Skeletal muscle cell (primary cell): Measurements from ENCODE around the gene CLSTN2.

Experiments used
- DNase-seq: peaks from one replicate; pipeline ENCODE4 v3.0.0-alpha.2; 2010; ENCODE audit warnings: low read depth
- H3K4me3 ChIP-seq: 2 replicates; pipeline ENCODE4 v1.5.1; 2011; ENCODE audit warnings: low read depth, mild to moderate bottlenecking, control low read depth, low read length, moderate library complexity

CLSTN2 gene

GRCh38 chr3:140122183-140122582 lies 187.2 kb downstream of the CLSTN2 start:
- DNase-seq: no peak
- no peak overlapping the region for H3K4me3 ChIP-seq

- DNase-seq: no peak
- H3K4me3 ChIP-seq: no peak overlapping the region
These were observed 193.2 kb downstream of the CLSTN2 start for GRCh38 chr3:140128217-140128616.

GRCh38 chr3:140128631-140129030 lies 193.6 kb downstream of the CLSTN2 start:
- no peak overlapping the region for H3K4me3 ChIP-seq
- DNase-seq: no peak

- no peak overlapping the region for H3K4me3 ChIP-seq
- no peak for DNase-seq
These were observed 194.8 kb downstream of the CLSTN2 start for GRCh38 chr3:140129768-140130284.

GRCh38 chr3:140131895-140132294 lies 196.9 kb downstream of the CLSTN2 start:
- no peak overlapping the region for H3K4me3 ChIP-seq
- no peak for DNase-seq

GRCh38 chr3:140134231-140134965 lies 199.4 kb downstream of the CLSTN2 start:
- no peak overlapping the region for H3K4me3 ChIP-seq
- DNase-seq: no peak

- no peak for DNase-seq
- H3K4me3 ChIP-seq: no peak overlapping the region
These were observed 200.5 kb downstream of the CLSTN2 start for GRCh38 chr3:140135461-140135860.

- H3K4me3 ChIP-seq: no peak overlapping the region
- no peak for DNase-seq
These were observed 208.5 kb downstream of the CLSTN2 start for GRCh38 chr3:140143367-140144069.

- H3K4me3 ChIP-seq: no peak overlapping the region
- DNase-seq: no peak
These were observed 210.5 kb downstream of the CLSTN2 start for GRCh38 chr3:140145528-140145927.

GRCh38 chr3:140146668-140147067 lies 211.7 kb downstream of the CLSTN2 start:
- no peak overlapping the region for H3K4me3 ChIP-seq
- no peak for DNase-seq

GRCh38 chr3:140147965-140148490 lies 213.0 kb downstream of the CLSTN2 start:
- no peak overlapping the region for H3K4me3 ChIP-seq
- DNase-seq: no peak

- no peak for DNase-seq
- H3K4me3 ChIP-seq: no peak overlapping the region
These were observed 213.9 kb downstream of the CLSTN2 start for GRCh38 chr3:140148824-140149390.

GRCh38 chr3:140151321-140151720 lies 216.3 kb downstream of the CLSTN2 start:
- H3K4me3 ChIP-seq: no peak overlapping the region
- no peak for DNase-seq

- DNase-seq: no peak
These were observed 218.1 kb downstream of the CLSTN2 start for GRCh38 chr3:140152851-140153639.

GRCh38 chr3:140153736-140154135 lies 218.8 kb downstream of the CLSTN2 start:
- H3K4me3 ChIP-seq: no peak overlapping the region
- no peak for DNase-seq

More at GRCh38 chr3:140152851-140153639, 218.1 kb downstream of the CLSTN2 start:
- no peak overlapping the region for H3K4me3 ChIP-seq

- DNase-seq: no peak
- no peak overlapping the region for H3K4me3 ChIP-seq
These were observed 222.2 kb downstream of the CLSTN2 start for GRCh38 chr3:140157161-140157560.

- H3K4me3 ChIP-seq: no peak overlapping the region
These were observed 224.7 kb downstream of the CLSTN2 start for GRCh38 chr3:140159646-140160045.

GRCh38 chr3:140160553-140160952 lies 225.6 kb downstream of the CLSTN2 start:
- no peak overlapping the region for H3K4me3 ChIP-seq
- DNase-seq: no peak

More at GRCh38 chr3:140159646-140160045, 224.7 kb downstream of the CLSTN2 start:
- DNase-seq: no peak

- no peak overlapping the region for H3K4me3 ChIP-seq
- no peak for DNase-seq
These were observed 227.6 kb downstream of the CLSTN2 start for GRCh38 chr3:140162551-140162950.
